Measurements from ENCODE around the gene TRPM3.

GRCh38 chr9:70577671-70578070, 543.8 kb downstream of the TRPM3 start:
- no peak for TF ChIP-seq CTCF (IDR thresholded peaks at IDR 0.05)
- no peak for TF ChIP-seq EZH2 (IDR thresholded peaks at IDR 0.05; ENCODE audit: borderline replicate concordance, insufficient read depth, low read depth, low read length, poor library complexity, severe bottlenecking)
